Left ventricle myocardium inferior (tissue), 1 donor: ENCODE results near the gene REM2. TPM values are rescaled to one million over a fixed set of nuclear protein-coding genes. Genes with fewer than 3 reads are reported as not detected.

ENCODE experiments used
- DNase-seq: peaks from one replicate; pipeline ENCODE4 v3.0.0-alpha.2; 2020
- H3K27ac ChIP-seq: fragments of 200-600 bp; replicated peaks from 2 replicates; pipeline ENCODE4 v1.8.0; 2021
- H3K27me3 ChIP-seq: fragments of 200-600 bp; 2 replicates; pipeline ENCODE4 v1.8.0; 2021; ENCODE audit warnings: low read depth
- H3K36me3 ChIP-seq: fragments of 200-600 bp; 2 replicates; pipeline ENCODE4 v1.8.0; 2021
- H3K4me1 ChIP-seq: fragments of 200-600 bp; 2 replicates; pipeline ENCODE4 v1.8.0; 2021
- H3K4me3 ChIP-seq: fragments of 200-600 bp; 2 replicates; pipeline ENCODE4 v1.8.0; 2021; ENCODE audit warnings: mild to moderate bottlenecking, moderate library complexity
- H3K9me3 ChIP-seq: fragments of 200-600 bp; replicated peaks from 2 replicates; pipeline ENCODE4 v1.8.0; 2021
- CTCF ChIP-seq: fragments of 200-600 bp; IDR thresholded peaks from 2 replicates; pipeline ENCODE4 v1.8.0; 2021; ENCODE audit warnings: antibody characterized with exemption, mild to moderate bottlenecking, borderline replicate concordance
- intact Hi-C: fragments of 100-400 bp; cut with micrococcal nuclease; formaldehyde crosslinking; loops from one replicate; pipeline ENCODE4 v1.11.0; 2022
- total RNA-seq: library from RNA; stranded (reverse); fragmentation: NEBNext Ultra II Directional; extraction: Animal tissue kit (Norgen Biotek cat#: 25700); gene quantifications from one replicate; pipeline ENCODE4 v1.2.1, GENCODE V29; 2021
- donor health status: DM: no; HTN: yes; CAD: no; lungs with severe emphysema.

The REM2 gene
- total RNA-seq, 1 donor from 2014 or later, result not detected

- H3K27me3 ChIP-seq, result no peaks in the 10 kb centered on the region
- intact Hi-C loops, result no loop called here
- peaks cover 39% of the 10 kb centered on the region for H3K36me3 ChIP-seq
- no peaks in the 10 kb centered on the region for H3K9me3 ChIP-seq
- DNase-seq, result peak; percentile 68
- peak overlapping the region; percentile 92 for H3K27ac ChIP-seq
- H3K4me1 ChIP-seq, result peaks cover 47% of the 10 kb centered on the region
- TF ChIP-seq CTCF, result no peak
- peak overlapping the region; percentile 87 for H3K4me3 ChIP-seq
Observed at GRCh38 chr14:22837750-22838538, 45.1 kb upstream of the REM2 start.

GRCh38 chr14:22838631-22839041 lies 44.4 kb upstream of the REM2 start:
- no peak for DNase-seq
- Histone ChIP-seq H3K9me3 (no peaks in the 10 kb centered on the region), H3K27ac (peak overlapping the region; percentile 92), H3K27me3 (no peaks in the 10 kb centered on the region), H3K36me3 (peaks cover 40% of the 10 kb centered on the region), H3K4me1 (peaks cover 47% of the 10 kb centered on the region), H3K4me3 (peak overlapping the region; percentile 87)
- intact Hi-C loops, result no loop called here
- no peak for TF ChIP-seq CTCF

- peaks cover 40% of the 10 kb centered on the region for H3K36me3 ChIP-seq
- H3K27me3 ChIP-seq, result no peaks in the 10 kb centered on the region
- H3K4me1 ChIP-seq, result peaks cover 47% of the 10 kb centered on the region
- no peak for DNase-seq
- TF ChIP-seq CTCF, result no peak
- peak overlapping the region; percentile 92 for H3K27ac ChIP-seq
- peak overlapping the region; percentile 87 for H3K4me3 ChIP-seq
- intact Hi-C loops, result no loop called here
- H3K9me3 ChIP-seq, result no peaks in the 10 kb centered on the region
Observed at GRCh38 chr14:22839159-22839779, 43.8 kb upstream of the REM2 start.

GRCh38 chr14:22841311-22841710 lies 41.7 kb upstream of the REM2 start:
- Histone ChIP-seq H3K4me1 (peaks cover 51% of the 10 kb centered on the region), H3K4me3 (no peak overlapping the region), H3K27me3 (no peaks in the 10 kb centered on the region), H3K9me3 (no peaks in the 10 kb centered on the region), H3K36me3 (peaks cover 54% of the 10 kb centered on the region), H3K27ac (no peak overlapping the region)
- intact Hi-C loops, result no loop called here
- no peak for TF ChIP-seq CTCF
- no peak for DNase-seq

GRCh38 chr14:22841769-22842168 lies 41.3 kb upstream of the REM2 start:
- DNase-seq, result no peak
- no peak overlapping the region for H3K4me3 ChIP-seq
- no peak overlapping the region for H3K27ac ChIP-seq
- no peaks in the 10 kb centered on the region for H3K9me3 ChIP-seq
- H3K4me1 ChIP-seq, result peaks cover 51% of the 10 kb centered on the region
- TF ChIP-seq CTCF, result no peak
- no peaks in the 10 kb centered on the region for H3K27me3 ChIP-seq
- peaks cover 58% of the 10 kb centered on the region for H3K36me3 ChIP-seq
- intact Hi-C loops, result no loop called here
